ENCODE data around the gene GRB10. TPM values are rescaled to one million over a fixed set of nuclear protein-coding genes. Genes with fewer than 3 reads are reported as not detected.

The GRB10 gene
- total and polyA plus RNA-seq, 5 donors from 2014 or later = 0.25 to 2.3 TPM; not detected in 3

- H3K27me3 Mint-ChIP-seq = peaks cover 32% of the 10 kb centered on the region
Observed at GRCh38 chr7:50684011-50684712, 98.5 kb downstream of the GRB10 start.

GRCh38 chr7:50682573-50682972 is 100.1 kb downstream of the GRB10 start:
- ATAC-seq (ENCODE audit: low read depth in 2 of 2) (no peak), DNase-seq (no peak)
- H3K4me3 ChIP-seq (ENCODE audit: low read depth, low read length) = no peak overlapping the region
- H3K4me1 ChIP-seq (ENCODE audit: control insufficient read depth, insufficient read depth, low read length, poor library complexity, severe bottlenecking) = no peaks in the 10 kb centered on the region
- H3K36me3 ChIP-seq (ENCODE audit: control insufficient read depth, insufficient read depth, low read length) = no peaks in the 10 kb centered on the region
- no peak overlapping the region for H3K27ac ChIP-seq (ENCODE audit: insufficient read depth, low read length, poor library complexity, severe bottlenecking)
- H3K36me3 Mint-ChIP-seq = no peaks in the 10 kb centered on the region
- no peak overlapping the region for H3K27ac Mint-ChIP-seq
- no peaks in the 10 kb centered on the region for H3K9me3 Mint-ChIP-seq
- no peaks in the 10 kb centered on the region for H3K9me3 ChIP-seq (ENCODE audit: control insufficient read depth in 2 of 2, low read length in 2 of 2)
- no peaks in the 10 kb centered on the region for H3K4me1 Mint-ChIP-seq
- H3K4me3 Mint-ChIP-seq = no peak overlapping the region
- H3K27me3 Mint-ChIP-seq = peaks cover 32% of the 10 kb centered on the region
- H3K27me3 ChIP-seq (ENCODE audit: control insufficient read depth, insufficient read depth, low read length) = peaks cover 9% of the 10 kb centered on the region

More at GRCh38 chr7:50684011-50684712, 98.5 kb downstream of the GRB10 start:
- H3K4me1 Mint-ChIP-seq = no peaks in the 10 kb centered on the region
- Histone ChIP-seq H3K9me3 (ENCODE audit: control insufficient read depth in 2 of 2, low read length in 2 of 2) (no peaks in the 10 kb centered on the region), H3K27me3 (ENCODE audit: control insufficient read depth, insufficient read depth, low read length) (peaks cover 8% of the 10 kb centered on the region), H3K36me3 (ENCODE audit: control insufficient read depth, insufficient read depth, low read length) (no peaks in the 10 kb centered on the region), H3K27ac (ENCODE audit: insufficient read depth, low read length, poor library complexity, severe bottlenecking) (no peak overlapping the region), H3K4me3 (ENCODE audit: low read depth, low read length) (no peak overlapping the region), H3K4me1 (ENCODE audit: control insufficient read depth, insufficient read depth, low read length, poor library complexity, severe bottlenecking) (no peaks in the 10 kb centered on the region)
- no peaks in the 10 kb centered on the region for H3K36me3 Mint-ChIP-seq
- ATAC-seq (ENCODE audit: low read depth in 2 of 2) = no peak
- no peak overlapping the region for H3K4me3 Mint-ChIP-seq
- H3K27ac Mint-ChIP-seq = no peak overlapping the region
- peaks cover 0 to 2% (median 0%) of the 10 kb centered on the region in 7 donors for H3K9me3 Mint-ChIP-seq
- DNase-seq = no peak

- Mint-ChIP-seq H3K27ac (no peak overlapping the region), H3K27me3 (peaks cover 32% of the 10 kb centered on the region), H3K4me1 (no peaks in the 10 kb centered on the region), H3K36me3 (no peaks in the 10 kb centered on the region), H3K9me3 (no peaks in the 10 kb centered on the region), H3K4me3 (no peak overlapping the region)
- Histone ChIP-seq H3K27me3 (ENCODE audit: control insufficient read depth, insufficient read depth, low read length) (peaks cover 9% of the 10 kb centered on the region), H3K4me1 (ENCODE audit: control insufficient read depth, insufficient read depth, low read length, poor library complexity, severe bottlenecking) (no peaks in the 10 kb centered on the region), H3K27ac (ENCODE audit: insufficient read depth, low read length, poor library complexity, severe bottlenecking) (no peak overlapping the region), H3K9me3 (ENCODE audit: control insufficient read depth in 2 of 2, low read length in 2 of 2) (no peaks in the 10 kb centered on the region), H3K4me3 (ENCODE audit: low read depth, low read length) (no peak overlapping the region), H3K36me3 (ENCODE audit: control insufficient read depth, insufficient read depth, low read length) (no peaks in the 10 kb centered on the region)
- ATAC-seq (ENCODE audit: low read depth in 2 of 2) = no peak
- no peak for DNase-seq
Observed at GRCh38 chr7:50682079-50682478, 100.6 kb downstream of the GRB10 start.

- Histone ChIP-seq H3K27me3 (ENCODE audit: control insufficient read depth, insufficient read depth, low read length) (peaks cover 9% of the 10 kb centered on the region), H3K9me3 (ENCODE audit: control insufficient read depth in 2 of 2, low read length in 2 of 2) (no peaks in the 10 kb centered on the region)
- no peaks in the 10 kb centered on the region for H3K36me3 Mint-ChIP-seq
Observed at GRCh38 chr7:50681432-50682045, 101.2 kb downstream of the GRB10 start.

GRCh38 chr7:50679218-50680007 is 103.3 kb downstream of the GRB10 start:
- no peak overlapping the region for H3K27ac ChIP-seq (ENCODE audit: insufficient read depth, low read length, poor library complexity, severe bottlenecking)
- H3K4me1 ChIP-seq (ENCODE audit: control insufficient read depth, insufficient read depth, low read length, poor library complexity, severe bottlenecking) = no peaks in the 10 kb centered on the region
- no peak overlapping the region for H3K4me3 ChIP-seq (ENCODE audit: low read depth, low read length)
- Mint-ChIP-seq H3K4me3 (no peak overlapping the region), H3K9me3 (no peaks in the 10 kb centered on the region), H3K27me3 (peaks cover 23% of the 10 kb centered on the region), H3K27ac (no peak overlapping the region), H3K4me1 (no peaks in the 10 kb centered on the region), H3K36me3 (no peaks in the 10 kb centered on the region)
- H3K36me3 ChIP-seq (ENCODE audit: control insufficient read depth, insufficient read depth, low read length) = no peaks in the 10 kb centered on the region
- peak in 2 of 3 donors; percentile 58 to 65 for DNase-seq
- ATAC-seq (ENCODE audit: low read depth in 2 of 2) = peak in 1 of 2 donors; percentile 60
- peaks cover 7% of the 10 kb centered on the region for H3K27me3 ChIP-seq (ENCODE audit: control insufficient read depth, insufficient read depth, low read length)
- H3K9me3 ChIP-seq (ENCODE audit: control insufficient read depth in 2 of 2, low read length in 2 of 2) = no peaks in the 10 kb centered on the region

More at GRCh38 chr7:50681432-50682045, 101.2 kb downstream of the GRB10 start:
- H3K9me3 Mint-ChIP-seq = no peaks in the 10 kb centered on the region
- no peaks in the 10 kb centered on the region for H3K4me1 Mint-ChIP-seq
- Histone ChIP-seq H3K4me3 (ENCODE audit: low read depth, low read length) (no peak overlapping the region), H3K27ac (ENCODE audit: insufficient read depth, low read length, poor library complexity, severe bottlenecking) (no peak overlapping the region), H3K36me3 (ENCODE audit: control insufficient read depth, insufficient read depth, low read length) (no peaks in the 10 kb centered on the region), H3K4me1 (ENCODE audit: control insufficient read depth, insufficient read depth, low read length, poor library complexity, severe bottlenecking) (no peaks in the 10 kb centered on the region)
- H3K4me3 Mint-ChIP-seq = no peak overlapping the region
- DNase-seq (no peak), ATAC-seq (ENCODE audit: low read depth in 2 of 2) (no peak)
- no peak overlapping the region for H3K27ac Mint-ChIP-seq
- peaks cover 32% of the 10 kb centered on the region for H3K27me3 Mint-ChIP-seq

GRCh38 chr7:50678586-50678985 is 104.1 kb downstream of the GRB10 start:
- Histone ChIP-seq H3K27me3 (ENCODE audit: control insufficient read depth, insufficient read depth, low read length) (peaks cover 7% of the 10 kb centered on the region), H3K4me3 (ENCODE audit: low read depth, low read length) (no peak overlapping the region), H3K9me3 (ENCODE audit: control insufficient read depth in 2 of 2, low read length in 2 of 2) (no peaks in the 10 kb centered on the region), H3K27ac (ENCODE audit: insufficient read depth, low read length, poor library complexity, severe bottlenecking) (no peak overlapping the region), H3K36me3 (ENCODE audit: control insufficient read depth, insufficient read depth, low read length) (no peaks in the 10 kb centered on the region), H3K4me1 (ENCODE audit: control insufficient read depth, insufficient read depth, low read length, poor library complexity, severe bottlenecking) (no peaks in the 10 kb centered on the region)
- H3K27ac Mint-ChIP-seq = no peak overlapping the region
- H3K27me3 Mint-ChIP-seq = peaks cover 20% of the 10 kb centered on the region
- ATAC-seq (ENCODE audit: low read depth in 2 of 2) (no peak), DNase-seq (no peak)
- no peak overlapping the region for H3K4me3 Mint-ChIP-seq
- peaks cover 0 to 1% (median 0%) of the 10 kb centered on the region in 4 donors for H3K4me1 Mint-ChIP-seq
- no peaks in the 10 kb centered on the region for H3K9me3 Mint-ChIP-seq
- no peaks in the 10 kb centered on the region for H3K36me3 Mint-ChIP-seq

- Mint-ChIP-seq H3K36me3 (no peaks in the 10 kb centered on the region), H3K27ac (no peak overlapping the region), H3K4me3 (no peak overlapping the region), H3K9me3 (no peaks in the 10 kb centered on the region), H3K4me1 (peaks cover 0 to 1% (median 0%) of the 10 kb centered on the region in 4 donors), H3K27me3 (peaks cover 19% of the 10 kb centered on the region)
- H3K36me3 ChIP-seq (ENCODE audit: control insufficient read depth, insufficient read depth, low read length) = no peaks in the 10 kb centered on the region
- DNase-seq (no peak), ATAC-seq (ENCODE audit: low read depth in 2 of 2) (no peak)
- H3K4me3 ChIP-seq (ENCODE audit: low read depth, low read length) = no peak overlapping the region
- peaks cover 6% of the 10 kb centered on the region for H3K27me3 ChIP-seq (ENCODE audit: control insufficient read depth, insufficient read depth, low read length)
- no peak overlapping the region for H3K27ac ChIP-seq (ENCODE audit: insufficient read depth, low read length, poor library complexity, severe bottlenecking)
- H3K9me3 ChIP-seq (ENCODE audit: control insufficient read depth in 2 of 2, low read length in 2 of 2) = no peaks in the 10 kb centered on the region
- H3K4me1 ChIP-seq (ENCODE audit: control insufficient read depth, insufficient read depth, low read length, poor library complexity, severe bottlenecking) = no peaks in the 10 kb centered on the region
Observed at GRCh38 chr7:50677638-50677996, 105.1 kb downstream of the GRB10 start.
